GM12872 (cell line): ENCODE results near the gene CALHM5.

Source experiments
- TF ChIP-seq, protein P1 (sequence below): IDR thresholded peaks from 3 replicates; pipeline ENCODE4 v1.5.1; 2011; ENCODE audit warnings: low read depth, mild to moderate bottlenecking, low read length, moderate library complexity; ENCODE audit not compliant: insufficient read depth

CALHM5 gene

DNA sequence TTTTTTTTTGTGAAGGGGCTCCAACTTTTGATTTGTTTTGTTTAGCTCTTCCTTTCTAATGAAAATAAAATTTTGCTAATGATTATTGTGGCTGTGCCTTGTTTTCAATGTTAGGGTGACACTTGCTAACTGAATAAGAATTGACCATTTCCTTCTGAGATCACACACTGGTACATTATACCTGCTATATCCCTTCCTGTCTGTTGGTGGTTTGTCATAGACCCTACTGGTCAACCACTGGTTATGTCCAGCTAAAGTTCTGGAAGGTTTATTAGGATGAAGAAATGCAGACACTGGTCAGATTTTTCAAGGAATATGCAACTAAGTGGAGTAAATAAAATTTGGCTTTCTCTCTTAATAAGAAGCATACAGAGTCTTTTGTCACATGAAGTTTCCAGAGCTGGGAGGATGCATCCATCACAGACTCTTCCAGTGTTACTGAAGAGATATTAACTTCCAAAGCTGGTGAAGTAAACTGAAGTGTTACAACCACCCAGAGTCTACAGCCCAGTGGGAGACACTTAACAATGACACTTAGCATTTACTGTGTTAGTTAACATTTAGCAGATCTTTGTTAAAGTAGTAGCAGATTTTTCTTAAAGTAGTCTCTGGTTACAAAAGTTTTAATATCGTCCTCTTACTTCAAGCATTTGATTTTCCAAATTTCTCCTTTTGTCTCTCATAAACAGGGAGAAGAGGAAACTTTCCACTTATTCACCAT is 19.7 kb upstream of the CALHM5 start:
- TF ChIP-seq, protein P1, sequence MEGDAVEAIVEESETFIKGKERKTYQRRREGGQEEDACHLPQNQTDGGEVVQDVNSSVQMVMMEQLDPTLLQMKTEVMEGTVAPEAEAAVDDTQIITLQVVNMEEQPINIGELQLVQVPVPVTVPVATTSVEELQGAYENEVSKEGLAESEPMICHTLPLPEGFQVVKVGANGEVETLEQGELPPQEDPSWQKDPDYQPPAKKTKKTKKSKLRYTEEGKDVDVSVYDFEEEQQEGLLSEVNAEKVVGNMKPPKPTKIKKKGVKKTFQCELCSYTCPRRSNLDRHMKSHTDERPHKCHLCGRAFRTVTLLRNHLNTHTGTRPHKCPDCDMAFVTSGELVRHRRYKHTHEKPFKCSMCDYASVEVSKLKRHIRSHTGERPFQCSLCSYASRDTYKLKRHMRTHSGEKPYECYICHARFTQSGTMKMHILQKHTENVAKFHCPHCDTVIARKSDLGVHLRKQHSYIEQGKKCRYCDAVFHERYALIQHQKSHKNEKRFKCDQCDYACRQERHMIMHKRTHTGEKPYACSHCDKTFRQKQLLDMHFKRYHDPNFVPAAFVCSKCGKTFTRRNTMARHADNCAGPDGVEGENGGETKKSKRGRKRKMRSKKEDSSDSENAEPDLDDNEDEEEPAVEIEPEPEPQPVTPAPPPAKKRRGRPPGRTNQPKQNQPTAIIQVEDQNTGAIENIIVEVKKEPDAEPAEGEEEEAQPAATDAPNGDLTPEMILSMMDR: no peak

DNA sequence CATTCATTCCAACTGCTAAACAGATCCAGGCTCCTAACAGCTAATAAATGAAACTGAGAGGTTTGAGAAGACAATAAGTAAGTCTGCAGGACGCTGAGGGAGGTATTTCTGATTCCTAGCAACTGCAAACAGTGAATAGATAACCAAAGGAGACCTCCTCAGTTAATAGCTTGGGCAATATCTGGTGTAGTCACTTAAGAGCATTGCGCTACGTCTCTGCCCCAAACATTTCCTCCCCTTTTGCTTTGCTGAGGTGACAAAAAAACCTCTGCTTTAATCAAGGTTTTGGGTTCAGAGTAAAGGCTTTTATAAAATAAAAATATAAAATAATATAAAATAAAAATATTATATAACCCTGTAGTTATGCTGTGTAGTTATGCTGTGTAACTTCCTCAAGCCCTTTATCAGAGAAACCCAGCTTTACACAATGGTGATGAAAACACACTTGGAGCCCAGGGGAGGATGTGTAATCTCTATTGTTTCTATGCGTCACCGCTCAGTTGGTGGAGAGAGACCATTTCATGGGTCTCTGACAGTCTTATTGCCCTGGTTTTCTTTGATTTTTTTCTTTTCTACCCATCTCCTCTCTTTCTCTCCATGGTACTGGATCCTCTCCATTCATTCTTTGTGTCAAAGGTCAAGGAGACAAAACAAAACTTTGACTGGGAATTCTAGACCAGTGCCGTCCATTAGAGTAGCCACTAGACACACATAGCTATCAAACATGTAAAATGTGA is 18.9 kb upstream of the CALHM5 start:
- TF ChIP-seq, protein P1: no peak

DNA sequence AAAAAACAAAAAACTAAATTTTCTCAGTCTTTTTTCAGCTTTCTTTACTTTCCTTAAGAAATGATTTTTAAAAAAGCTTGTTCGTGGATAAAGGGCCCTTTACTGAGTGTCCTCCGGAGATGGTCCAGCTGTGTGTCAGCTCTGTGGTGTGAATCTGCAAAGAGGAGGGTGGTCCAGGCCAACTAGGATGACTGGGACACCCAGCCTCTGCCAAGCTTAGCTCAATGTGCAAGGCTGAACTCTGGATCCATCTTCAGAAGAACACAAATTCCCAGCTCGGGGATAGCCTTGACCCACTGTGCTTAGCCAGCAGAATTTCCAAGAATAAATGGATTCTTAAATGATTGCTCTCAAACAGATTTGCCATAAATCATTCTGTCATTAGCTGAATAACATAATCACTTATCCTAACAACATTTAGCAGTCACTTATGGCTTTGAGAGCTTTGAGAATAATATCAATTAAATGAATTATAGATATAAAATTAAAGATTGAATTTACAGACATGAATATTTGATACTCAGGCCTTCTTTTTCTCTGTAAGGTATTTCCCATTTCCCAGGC is 14.2 kb upstream of the CALHM5 start:
- TF ChIP-seq, protein P1: no peak

DNA sequence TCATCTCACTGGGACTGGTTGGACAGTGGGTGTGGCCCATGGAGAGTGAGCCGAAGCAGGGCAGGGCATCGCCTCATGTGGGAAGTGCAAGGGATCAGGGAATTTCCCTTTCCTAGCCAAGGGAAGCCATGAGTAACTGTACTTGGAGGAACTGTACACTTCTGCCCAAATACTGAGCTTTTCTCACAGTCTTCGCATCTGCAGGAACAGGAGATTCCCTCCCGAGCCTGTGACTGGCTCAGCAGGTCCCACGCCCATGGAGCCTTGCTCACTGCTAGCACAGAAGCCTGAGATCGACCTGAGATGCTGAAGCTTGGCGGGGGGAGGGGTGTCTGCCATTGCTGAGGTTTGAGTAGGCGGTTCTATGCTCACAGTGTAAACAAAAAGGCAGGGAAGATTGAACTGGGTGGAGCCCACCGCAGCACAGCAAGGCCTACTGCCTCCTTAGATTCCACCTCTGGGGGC is 10.4 kb upstream of the CALHM5 start:
- TF ChIP-seq, protein P1: no peak

DNA sequence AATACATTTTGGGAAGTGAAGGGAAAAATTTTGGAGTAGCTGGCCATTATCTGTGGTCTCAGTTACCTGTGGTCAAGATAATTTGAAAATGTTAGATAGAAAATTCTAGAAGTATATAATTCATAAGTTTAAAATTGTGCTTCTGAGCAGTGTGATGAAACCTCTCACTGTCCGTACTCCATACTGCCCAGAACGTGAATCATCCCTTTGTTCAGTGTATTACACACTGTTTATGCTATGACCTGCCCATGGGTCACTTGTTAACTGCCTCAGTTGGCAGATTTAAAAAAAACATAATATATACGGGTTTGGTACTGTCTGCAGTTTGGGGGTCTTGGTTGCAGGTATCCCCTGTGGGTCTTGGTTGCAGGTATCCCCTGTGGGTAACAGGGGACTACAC is 4.1 kb upstream of the CALHM5 start:
- TF ChIP-seq, protein P1: no peak

DNA sequence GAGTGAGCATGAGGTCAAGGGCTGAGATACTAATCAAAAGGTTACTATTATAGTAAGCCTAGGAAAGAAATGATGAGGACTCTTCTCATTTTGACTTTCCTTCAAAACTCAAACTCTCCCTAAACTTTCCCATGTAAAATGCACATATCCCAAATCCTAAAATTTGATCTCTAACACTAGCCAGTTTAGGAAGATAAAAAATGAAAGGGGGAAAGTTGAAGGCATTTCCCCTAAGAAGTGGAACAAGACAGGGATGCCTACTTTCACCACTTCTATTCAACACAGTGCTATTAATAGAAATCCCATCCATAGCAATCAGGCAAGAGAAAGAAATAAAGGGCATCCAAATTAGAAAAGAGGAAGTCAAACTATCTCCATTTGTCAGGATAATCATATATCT is 2.9 kb upstream of the CALHM5 start:
- TF ChIP-seq, protein P1: no peak

DNA sequence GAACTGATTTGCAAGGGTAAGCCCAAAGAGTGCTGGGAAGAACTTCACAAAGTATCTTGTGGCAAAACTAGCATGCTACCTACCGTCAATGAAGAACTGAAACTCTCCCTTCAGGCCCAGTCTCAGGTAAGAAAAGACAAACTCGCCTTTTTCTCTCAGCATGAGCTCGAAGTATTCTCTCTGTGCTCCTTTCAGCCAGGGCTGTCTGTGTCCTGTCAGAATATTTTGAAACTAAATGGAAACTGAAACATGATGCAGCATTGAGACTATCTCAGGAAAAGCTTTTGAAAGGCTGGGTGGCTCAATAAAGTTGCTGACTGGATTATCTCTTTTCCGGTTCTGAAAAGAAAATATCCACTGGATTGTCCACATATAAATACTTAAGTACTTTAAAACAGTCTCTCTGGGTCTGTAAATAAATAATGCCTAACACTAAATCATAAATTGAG is 696 bp downstream of the CALHM5 start:
- TF ChIP-seq, protein P1: no peak
